Upper lobe of left lung (tissue), 6 donors: Measurements from ENCODE around the gene CCDC33. TPM values are rescaled to one million over a fixed set of nuclear protein-coding genes. Genes with fewer than 3 reads are reported as not detected.

Source experiments
- ATAC-seq, 2 donors: fragments of 200-7000 bp; cut with Tn5 transposase; one replicate each; pipeline ENCODE4 v1.9.1; 2022; ENCODE audit warnings: mild to moderate bottlenecking in 2 of 2, moderate library complexity in 2 of 2; ENCODE audit not compliant: low FRiP score in 2 of 2
- DNase-seq, 2 donors: peaks; one replicate each; pipeline ENCODE4 v3.0.0-alpha.2; 2019 to 2020
- H3K27ac ChIP-seq, 4 donors: fragments of 200-600 bp; sonication (generic); one replicate each; pipeline ENCODE4 v1.5.1; 2016 to 2019
- H3K27me3 ChIP-seq, 4 donors: fragments of 200-600 bp; sonication (generic); one replicate each; pipeline ENCODE4 v1.5.1; 2017 to 2019
- H3K36me3 ChIP-seq, 4 donors: fragments of 200-600 bp; sonication (generic); one replicate each; pipeline ENCODE4 v1.5.1; 2016 to 2019
- H3K4me1 ChIP-seq, 4 donors: fragments of 200-600 bp; sonication (generic); one replicate each; pipeline ENCODE4 v1.5.1; 2018 to 2019
- H3K4me3 ChIP-seq, 4 donors: fragments of 200-600 bp; sonication (generic); one replicate each; pipeline ENCODE4 v1.5.1; 2017 to 2019; ENCODE audit warnings: mild to moderate bottlenecking in 2 of 4, moderate library complexity in 1 of 4
- H3K9me3 ChIP-seq, 4 donors: fragments of 200-600 bp; sonication (generic); one replicate each; pipeline ENCODE4 v1.5.1; 2018 to 2019
- CTCF ChIP-seq, 6 experiments: fragments of 450-650 bp in 4 of 6; fragments of 200-600 bp in 2 of 6; sonication (generic) in 2 of 6; IDR thresholded peaks; one replicate each; pipeline ENCODE4 v1.5.1; 2016 to 2019; ENCODE audit warnings: antibody characterized with exemption in 6 of 6
- EP300 ChIP-seq, 4 donors: sonication (generic); formaldehyde crosslinking; IDR thresholded peaks; one replicate each; pipeline ENCODE4 v1.5.1; 2017; ENCODE audit warnings: antibody characterized with exemption in 4 of 4, control low read depth in 2 of 4
- POLR2A ChIP-seq, 4 donors: fragments of 450-650 bp; IDR thresholded peaks; one replicate each; pipeline ENCODE4 v1.5.1; 2016 to 2017; ENCODE audit warnings: antibody characterized with exemption in 4 of 4, mild to moderate bottlenecking in 2 of 4
- POLR2AphosphoS5 ChIP-seq, 2 donors: sonication (generic); formaldehyde crosslinking; IDR thresholded peaks; one replicate each; pipeline ENCODE4 v1.5.1; 2017; ENCODE audit warnings: antibody characterized with exemption in 2 of 2
- WGBS, 2 donors: methylation state at CpG; one replicate each; pipeline ENCODE4 v1.1.5; 2017 to 2018; 5-methylcytosine and 5-hydroxymethylcytosine counted together
- total RNA-seq, 6 donors: library from RNA; depleted of rRNA in 4 of 6; stranded (reverse); fragments of >200 nt in 4 of 6; gene quantifications; one replicate each; pipeline versions ENCODE4 v1.1.0 to v1.2.1, GENCODE V29; 2016 to 2021
- donor health status: DM: no; HTN: no; CAD: no; lungs with moderate emphysema.
- donor health status: DM: no; HTN: yes; CAD: no; lungs with severe emphysema.

CCDC33 gene
- total RNA-seq, 6 donors from 2014 or later = 3.8 to 43.4 (median 4.2) TPM; not detected in 1

GRCh38 chr15:74315626-74316025, 79.5 kb downstream of the CCDC33 start:
- Histone ChIP-seq H3K27me3 (no peaks in the 10 kb centered on the region), H3K4me3 (no peak overlapping the region), H3K9me3 (no peaks in the 10 kb centered on the region), H3K27ac (no peak overlapping the region), H3K4me1 (peaks cover 0 to 14% (median 2%) of the 10 kb centered on the region in 4 donors), H3K36me3 (no peaks in the 10 kb centered on the region)
- ATAC-seq (no peak), DNase-seq (no peak)
- TF ChIP-seq POLR2AphosphoS5 (IDR thresholded peaks at IDR 0.05) (no peak), CTCF (IDR thresholded peaks at IDR 0.05) (no peak), POLR2A (IDR thresholded peaks at IDR 0.05) (no peak), EP300 (IDR thresholded peaks at IDR 0.05) (no peak)
- 35 to 39% methylated on average over 5 of the region's 5 CpGs for WGBS, 2 donors

- whole genome bisulfite sequencing, 2 donors = 69 to 74% methylated on average over 8 to 9 of the region's 13 CpGs
- ATAC-seq (peak in 1 of 2 donors; percentile 40), DNase-seq (peak in 1 of 2 donors; percentile 71)
- Histone ChIP-seq H3K27ac (no peak overlapping the region), H3K36me3 (no peaks in the 10 kb centered on the region), H3K27me3 (no peaks in the 10 kb centered on the region), H3K4me1 (peaks cover 0 to 14% (median 2%) of the 10 kb centered on the region in 4 donors), H3K4me3 (no peak overlapping the region), H3K9me3 (no peaks in the 10 kb centered on the region)
- TF ChIP-seq CTCF (IDR thresholded peaks at IDR 0.05) (no peak), POLR2A (IDR thresholded peaks at IDR 0.05) (no peak), POLR2AphosphoS5 (IDR thresholded peaks at IDR 0.05) (no peak), EP300 (IDR thresholded peaks at IDR 0.05) (no peak)
These were observed 80.0 kb downstream of the CCDC33 start for GRCh38 chr15:74316141-74316540.

GRCh38 chr15:74317820-74318375, 81.8 kb downstream of the CCDC33 start:
- peaks cover 0 to 14% (median 2%) of the 10 kb centered on the region in 4 donors for H3K4me1 ChIP-seq
- no peaks in the 10 kb centered on the region for H3K27me3 ChIP-seq
- WGBS, 2 donors = 43 to 57% methylated on average over 8 of the region's 8 CpGs
- H3K4me3 ChIP-seq = no peak overlapping the region
- no peaks in the 10 kb centered on the region for H3K9me3 ChIP-seq
- peak in 1 of 2 donors; percentile 74 for ATAC-seq
- TF ChIP-seq EP300 (IDR thresholded peaks at IDR 0.05) = no peak
- no peak for TF ChIP-seq POLR2AphosphoS5 (IDR thresholded peaks at IDR 0.05)
- no peak for TF ChIP-seq CTCF (IDR thresholded peaks at IDR 0.05)
- TF ChIP-seq POLR2A (IDR thresholded peaks at IDR 0.05) = no peak
- H3K36me3 ChIP-seq = no peaks in the 10 kb centered on the region
- DNase-seq = no peak
- peak overlapping the region in 2 of 4 donors; percentile 21 to 30 for H3K27ac ChIP-seq

- H3K9me3 ChIP-seq = no peaks in the 10 kb centered on the region
- DNase-seq = peak in 1 of 2 donors; percentile 53
- 83 to 85% methylated on average over 5 to 6 of the region's 6 CpGs for WGBS, 2 donors
- no peak overlapping the region for H3K27ac ChIP-seq
- H3K36me3 ChIP-seq = no peaks in the 10 kb centered on the region
- TF ChIP-seq POLR2A (IDR thresholded peaks at IDR 0.05) (no peak), POLR2AphosphoS5 (IDR thresholded peaks at IDR 0.05) (no peak), EP300 (IDR thresholded peaks at IDR 0.05) (no peak), CTCF (IDR thresholded peaks at IDR 0.05) (no peak)
- no peaks in the 10 kb centered on the region for H3K27me3 ChIP-seq
- H3K4me1 ChIP-seq = peaks cover 0 to 14% (median 2%) of the 10 kb centered on the region in 4 donors
- no peak overlapping the region for H3K4me3 ChIP-seq
- peak; percentile 1 to 49 for ATAC-seq
These were observed 82.4 kb downstream of the CCDC33 start for GRCh38 chr15:74318376-74319137.
